ENCODE measurements around the gene DNAJC27.

Gene DNAJC27

DNA sequence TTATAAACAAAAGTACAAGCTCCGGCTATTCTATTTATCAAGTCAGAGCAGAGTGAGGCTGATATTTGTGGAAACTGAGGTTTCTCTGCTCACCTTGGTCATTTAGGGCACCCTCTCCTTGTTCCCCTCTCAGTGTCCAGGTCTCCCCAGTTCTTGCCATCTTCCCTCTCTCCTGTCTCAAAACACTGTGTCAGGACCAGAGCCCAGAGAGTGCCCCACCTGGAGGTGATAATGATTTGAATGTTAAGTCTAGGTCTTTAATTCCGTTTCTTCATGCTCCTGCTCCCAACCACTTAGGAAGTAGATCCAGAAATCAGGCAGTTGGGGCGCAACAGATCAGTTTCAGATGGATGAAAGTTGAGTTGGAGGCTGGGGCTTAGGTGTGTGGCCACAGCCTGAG, 42.5 kb downstream of the DNAJC27 start:
- in situ Hi-C loops (cut with HindIII; ENCODE audit: low sequenced_read_pairs): no loop called here
- no peak overlapping the region for H3K4me3 ChIP-seq (ENCODE audit: low read depth, low read length)
- TF ChIP-seq, protein P1, sequence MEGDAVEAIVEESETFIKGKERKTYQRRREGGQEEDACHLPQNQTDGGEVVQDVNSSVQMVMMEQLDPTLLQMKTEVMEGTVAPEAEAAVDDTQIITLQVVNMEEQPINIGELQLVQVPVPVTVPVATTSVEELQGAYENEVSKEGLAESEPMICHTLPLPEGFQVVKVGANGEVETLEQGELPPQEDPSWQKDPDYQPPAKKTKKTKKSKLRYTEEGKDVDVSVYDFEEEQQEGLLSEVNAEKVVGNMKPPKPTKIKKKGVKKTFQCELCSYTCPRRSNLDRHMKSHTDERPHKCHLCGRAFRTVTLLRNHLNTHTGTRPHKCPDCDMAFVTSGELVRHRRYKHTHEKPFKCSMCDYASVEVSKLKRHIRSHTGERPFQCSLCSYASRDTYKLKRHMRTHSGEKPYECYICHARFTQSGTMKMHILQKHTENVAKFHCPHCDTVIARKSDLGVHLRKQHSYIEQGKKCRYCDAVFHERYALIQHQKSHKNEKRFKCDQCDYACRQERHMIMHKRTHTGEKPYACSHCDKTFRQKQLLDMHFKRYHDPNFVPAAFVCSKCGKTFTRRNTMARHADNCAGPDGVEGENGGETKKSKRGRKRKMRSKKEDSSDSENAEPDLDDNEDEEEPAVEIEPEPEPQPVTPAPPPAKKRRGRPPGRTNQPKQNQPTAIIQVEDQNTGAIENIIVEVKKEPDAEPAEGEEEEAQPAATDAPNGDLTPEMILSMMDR (IDR thresholded peaks at IDR 0.05; ENCODE audit: low read depth, low read length): no peak
- no peak for DNase-seq (ENCODE audit: low read depth, low spot score)

DNA sequence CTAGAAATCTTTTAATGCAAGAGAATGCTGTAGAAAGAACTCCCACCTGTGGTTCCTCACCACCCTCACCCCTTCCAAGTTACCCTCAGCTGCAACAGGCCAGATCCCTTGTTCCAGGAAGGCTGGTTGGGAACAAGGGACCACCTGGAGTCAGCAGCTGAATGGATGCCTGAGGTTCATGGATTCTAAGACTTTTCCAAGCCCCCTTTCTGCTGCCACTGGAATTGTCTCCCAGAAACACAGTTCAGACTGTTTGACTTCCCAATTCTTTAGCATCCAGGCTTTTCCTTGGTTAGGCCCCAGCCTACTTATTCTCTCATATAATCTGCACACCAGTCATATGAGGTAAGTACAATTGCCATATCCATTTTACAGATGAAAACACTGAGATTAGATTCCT, 43.7 kb downstream of the DNAJC27 start:
- no peak overlapping the region for H3K4me3 ChIP-seq (ENCODE audit: low read depth, low read length)
- DNase-seq (ENCODE audit: low read depth, low spot score): no peak
- in situ Hi-C loops (cut with HindIII; ENCODE audit: low sequenced_read_pairs): no loop called here
- TF ChIP-seq, protein P1 (IDR thresholded peaks at IDR 0.05; ENCODE audit: low read depth, low read length): no peak

DNA sequence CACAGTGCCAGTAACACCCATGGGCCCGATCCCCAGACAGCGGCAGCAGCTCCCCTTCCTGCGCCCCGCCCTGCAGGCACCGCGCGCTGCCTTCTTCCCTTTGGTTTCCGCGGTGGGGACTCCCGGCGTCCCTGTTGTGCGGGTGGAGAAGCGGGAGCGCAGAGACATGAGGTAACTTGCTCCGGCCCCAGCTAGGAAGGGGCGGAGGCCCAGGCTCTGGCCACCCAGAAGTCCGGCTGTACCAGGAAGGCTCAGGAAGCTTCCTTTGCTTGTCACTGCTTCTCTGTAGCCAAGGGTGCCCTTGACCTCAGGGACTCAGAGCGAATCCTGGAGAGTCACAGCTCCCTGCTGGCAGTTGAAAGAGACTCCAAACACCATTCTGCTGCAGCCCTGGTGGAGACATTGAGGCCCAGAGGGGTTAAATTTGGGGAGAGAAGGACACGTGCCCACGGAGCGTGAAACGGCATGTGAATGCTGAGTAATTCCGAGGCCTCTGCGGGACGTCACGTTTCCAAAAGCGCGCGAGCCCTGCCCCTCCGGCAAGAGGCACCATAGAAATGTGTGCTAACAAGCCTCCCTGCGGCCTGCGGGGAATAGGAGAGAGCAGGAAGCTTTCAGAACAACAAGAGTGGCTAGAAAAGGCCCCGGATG, 45.0 kb downstream of the DNAJC27 start:
- in situ Hi-C loops (cut with HindIII; ENCODE audit: low sequenced_read_pairs): no loop called here
- TF ChIP-seq, protein P1 (IDR thresholded peaks at IDR 0.05; ENCODE audit: low read depth, low read length): no peak
- H3K4me3 ChIP-seq (ENCODE audit: low read depth, low read length): no peak overlapping the region
- no peak for DNase-seq (ENCODE audit: low read depth, low spot score)

DNA sequence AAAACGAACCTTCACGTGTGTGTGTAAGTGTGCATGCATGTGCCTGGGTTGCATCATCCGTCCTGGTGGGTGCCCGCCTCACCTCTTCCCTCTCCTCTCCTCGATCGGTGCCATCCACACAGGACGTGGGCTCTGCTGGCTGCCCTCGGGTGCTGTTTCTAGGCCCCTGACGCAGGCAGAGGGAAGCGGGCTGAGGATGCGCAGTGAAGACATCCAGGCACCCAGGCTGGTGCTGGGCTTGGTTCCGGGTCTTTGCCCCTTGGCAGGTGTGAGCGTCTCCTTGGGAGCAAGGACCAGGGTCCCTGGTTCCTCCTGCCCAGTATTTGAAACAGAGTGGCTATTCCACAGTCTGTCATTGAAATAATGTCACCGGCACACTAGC, 45.5 kb downstream of the DNAJC27 start:
- no peak for DNase-seq (ENCODE audit: low read depth, low spot score)
- TF ChIP-seq, protein P1 (IDR thresholded peaks at IDR 0.05; ENCODE audit: low read depth, low read length): no peak
- H3K4me3 ChIP-seq (ENCODE audit: low read depth, low read length): no peak overlapping the region
- in situ Hi-C loops (cut with HindIII; ENCODE audit: low sequenced_read_pairs): no loop called here

DNA sequence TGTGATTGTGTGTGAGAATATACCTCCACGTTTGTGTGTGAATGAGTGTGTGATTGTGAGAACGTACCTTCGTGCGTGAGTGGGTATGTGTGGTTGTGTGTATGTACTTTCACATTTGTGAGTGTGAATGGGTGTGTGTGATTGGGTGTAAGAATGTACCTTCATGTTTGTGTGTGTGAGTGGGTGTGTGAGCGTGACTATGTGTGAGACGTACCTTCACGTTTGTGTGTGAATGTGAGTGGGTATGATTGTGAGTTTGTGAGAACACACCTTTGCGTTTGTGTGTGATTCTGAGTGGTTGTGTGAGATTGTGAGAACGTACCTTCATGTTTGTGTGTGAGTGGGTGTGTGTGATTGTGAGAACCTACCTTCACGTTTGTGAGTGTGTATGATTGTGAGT, 45.9 kb downstream of the DNAJC27 start:
- in situ Hi-C loops (cut with HindIII; ENCODE audit: low sequenced_read_pairs): no loop called here
- TF ChIP-seq, protein P1 (IDR thresholded peaks at IDR 0.05; ENCODE audit: low read depth, low read length): no peak
- no peak overlapping the region for H3K4me3 ChIP-seq (ENCODE audit: low read depth, low read length)
- DNase-seq (ENCODE audit: low read depth, low spot score): no peak

DNA sequence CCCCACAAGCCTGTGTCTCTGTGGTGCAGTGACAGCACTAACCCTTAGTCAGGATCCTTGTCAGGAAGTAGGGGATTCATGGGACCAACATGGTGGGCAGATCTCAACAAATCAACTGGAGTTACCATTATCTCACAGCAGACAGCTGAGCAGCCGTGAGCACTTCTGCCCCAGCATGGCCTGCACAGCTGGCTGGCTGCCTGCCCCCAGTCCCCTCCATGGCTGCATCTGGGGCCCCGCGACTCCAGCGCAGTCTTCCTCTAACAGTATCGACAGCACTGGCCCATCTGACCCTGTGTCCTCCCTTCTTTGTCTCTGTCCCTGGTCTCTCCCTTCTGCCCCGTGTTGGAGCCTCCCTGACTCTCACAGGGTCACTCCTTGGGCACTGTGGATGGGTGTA, 47.0 kb downstream of the DNAJC27 start:
- in situ Hi-C loops (cut with HindIII; ENCODE audit: low sequenced_read_pairs): no loop called here
- H3K4me3 ChIP-seq (ENCODE audit: low read depth, low read length): no peak overlapping the region
- DNase-seq (ENCODE audit: low read depth, low spot score): no peak
- TF ChIP-seq, protein P1 (IDR thresholded peaks at IDR 0.05; ENCODE audit: low read depth, low read length): no peak

Data from astrocyte of the spinal cord (primary cell).